Parathyroid adenoma (tissue), 2 donors: ENCODE measurements around the gene RNF26.

Experiments used
- H2AFZ ChIP-seq: fragments of 300-600 bp; sonication (generic); one replicate; pipeline ENCODE4 v1.7.0; 2017; ENCODE audit warnings: antibody characterized with exemption, mild to moderate bottlenecking
- H3K27ac ChIP-seq: fragments of 300-600 bp; sonication (generic); one replicate; pipeline ENCODE4 v1.7.0; 2017
- H3K27me3 ChIP-seq: fragments of 300-600 bp; sonication (generic); one replicate; pipeline ENCODE4 v1.7.0; 2017; ENCODE audit warnings: low read length; ENCODE audit not compliant: control insufficient read depth, insufficient read depth
- H3K36me3 ChIP-seq: fragments of 300-600 bp; sonication (generic); one replicate; pipeline ENCODE4 v1.7.0; 2017; ENCODE audit warnings: low read length; ENCODE audit not compliant: control insufficient read depth, insufficient read depth
- H3K4me1 ChIP-seq: fragments of 300-600 bp; sonication (generic); one replicate; pipeline ENCODE4 v1.7.0; 2017; ENCODE audit warnings: control low read depth
- H3K4me2 ChIP-seq: fragments of 300-600 bp; sonication (generic); one replicate; pipeline ENCODE4 v1.7.0; 2017; ENCODE audit warnings: low read length
- H3K4me3 ChIP-seq: fragments of 300-600 bp; sonication (generic); one replicate; pipeline ENCODE4 v1.7.0; 2017; ENCODE audit warnings: low read depth, low read length
- H3K79me2 ChIP-seq: fragments of 300-600 bp; sonication (generic); one replicate; pipeline ENCODE4 v1.7.0; 2017; ENCODE audit warnings: control low read depth
- H3K9ac ChIP-seq: fragments of 300-600 bp; sonication (generic); one replicate; pipeline ENCODE4 v1.7.0; 2017; ENCODE audit warnings: mild to moderate bottlenecking
- H3K9me3 ChIP-seq: fragments of 300-600 bp; sonication (generic); one replicate; pipeline ENCODE4 v1.7.0; 2017; ENCODE audit warnings: low read length; ENCODE audit not compliant: control insufficient read depth
- TF ChIP-seq, protein P1 (sequence below): fragments of 300-600 bp; sonication (generic); IDR thresholded peaks from one replicate; pipeline ENCODE4 v1.7.0; 2017; ENCODE audit warnings: antibody characterized with exemption, mild to moderate bottlenecking
- donor health status: primary hyperparathyroidism.

The RNF26 gene

DNA sequence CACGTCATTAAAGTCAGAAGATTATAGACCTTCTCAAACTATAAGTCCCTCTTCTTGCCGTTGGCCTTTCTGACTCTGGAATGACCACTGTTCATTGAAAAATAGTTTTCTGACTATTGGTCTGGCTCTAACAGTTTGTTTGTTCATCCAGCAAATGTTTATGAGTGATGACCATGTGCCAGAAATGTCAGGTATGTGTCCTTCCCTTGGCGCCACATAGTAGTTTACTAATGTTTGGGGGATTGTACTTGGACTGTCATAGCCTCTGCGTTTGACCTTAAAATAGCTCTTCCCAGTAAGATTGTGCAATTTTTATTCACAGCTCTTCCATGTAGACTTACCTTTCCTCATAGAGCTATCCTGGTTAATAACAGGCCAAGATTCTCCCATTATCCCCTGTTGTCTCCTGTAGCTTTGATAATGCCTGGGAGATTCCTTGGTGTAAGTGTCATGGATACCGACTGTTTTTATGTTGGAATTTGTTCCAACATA, 31.1 kb upstream of the RNF26 start:
- Histone ChIP-seq H3K4me3 (no peak overlapping the region), H3K36me3 (no peaks in the 10 kb centered on the region), H3K27ac (no peak overlapping the region), H3K27me3 (no peaks in the 10 kb centered on the region), H3K9ac (no peak overlapping the region), H2AFZ (no peak overlapping the region), H3K4me2 (no peak overlapping the region), H3K79me2 (no peaks in the 10 kb centered on the region), H3K4me1 (no peaks in the 10 kb centered on the region), H3K9me3 (no peaks in the 10 kb centered on the region)
- TF ChIP-seq, protein P1, sequence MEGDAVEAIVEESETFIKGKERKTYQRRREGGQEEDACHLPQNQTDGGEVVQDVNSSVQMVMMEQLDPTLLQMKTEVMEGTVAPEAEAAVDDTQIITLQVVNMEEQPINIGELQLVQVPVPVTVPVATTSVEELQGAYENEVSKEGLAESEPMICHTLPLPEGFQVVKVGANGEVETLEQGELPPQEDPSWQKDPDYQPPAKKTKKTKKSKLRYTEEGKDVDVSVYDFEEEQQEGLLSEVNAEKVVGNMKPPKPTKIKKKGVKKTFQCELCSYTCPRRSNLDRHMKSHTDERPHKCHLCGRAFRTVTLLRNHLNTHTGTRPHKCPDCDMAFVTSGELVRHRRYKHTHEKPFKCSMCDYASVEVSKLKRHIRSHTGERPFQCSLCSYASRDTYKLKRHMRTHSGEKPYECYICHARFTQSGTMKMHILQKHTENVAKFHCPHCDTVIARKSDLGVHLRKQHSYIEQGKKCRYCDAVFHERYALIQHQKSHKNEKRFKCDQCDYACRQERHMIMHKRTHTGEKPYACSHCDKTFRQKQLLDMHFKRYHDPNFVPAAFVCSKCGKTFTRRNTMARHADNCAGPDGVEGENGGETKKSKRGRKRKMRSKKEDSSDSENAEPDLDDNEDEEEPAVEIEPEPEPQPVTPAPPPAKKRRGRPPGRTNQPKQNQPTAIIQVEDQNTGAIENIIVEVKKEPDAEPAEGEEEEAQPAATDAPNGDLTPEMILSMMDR, result no peak

DNA sequence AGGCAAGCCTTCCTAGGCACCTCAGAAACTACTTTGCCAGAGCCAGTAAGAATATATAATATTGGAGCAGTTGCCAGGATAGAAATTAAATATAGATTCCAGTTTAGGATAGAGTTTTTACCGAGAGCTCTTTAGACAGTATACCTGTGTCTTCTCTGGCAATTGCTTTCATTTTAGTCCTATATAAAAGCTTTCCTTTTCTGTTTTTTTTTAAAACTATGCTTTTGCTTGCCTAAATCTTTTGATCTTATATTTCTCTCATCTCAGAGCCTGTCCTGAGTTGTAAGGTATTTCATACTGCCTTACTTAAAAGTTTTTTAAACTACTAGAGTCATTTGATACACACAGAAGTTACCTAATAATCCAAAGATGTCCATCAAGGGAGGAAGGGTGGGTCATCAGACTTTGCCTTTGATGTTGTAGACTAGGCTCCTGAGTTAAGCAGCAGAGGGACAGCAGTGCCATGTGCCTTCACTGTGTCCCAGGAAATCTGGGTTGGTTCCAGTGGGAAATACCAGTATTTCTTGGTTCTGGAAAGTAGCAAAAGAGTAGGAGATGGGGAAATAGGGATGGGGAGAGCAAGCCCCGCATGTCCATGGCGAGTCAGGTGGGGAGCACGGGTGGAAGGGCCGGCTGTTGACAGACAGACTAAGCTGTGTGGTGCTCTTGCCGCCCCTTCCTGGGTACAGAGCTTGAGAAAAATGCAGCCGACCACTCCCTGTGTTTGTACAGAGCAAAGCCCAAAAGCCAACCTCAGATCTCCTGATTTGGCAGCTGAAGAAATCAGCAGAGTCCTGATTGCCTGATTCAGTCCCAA, 28.6 kb upstream of the RNF26 start:
- no peaks in the 10 kb centered on the region for H3K36me3 ChIP-seq

DNA sequence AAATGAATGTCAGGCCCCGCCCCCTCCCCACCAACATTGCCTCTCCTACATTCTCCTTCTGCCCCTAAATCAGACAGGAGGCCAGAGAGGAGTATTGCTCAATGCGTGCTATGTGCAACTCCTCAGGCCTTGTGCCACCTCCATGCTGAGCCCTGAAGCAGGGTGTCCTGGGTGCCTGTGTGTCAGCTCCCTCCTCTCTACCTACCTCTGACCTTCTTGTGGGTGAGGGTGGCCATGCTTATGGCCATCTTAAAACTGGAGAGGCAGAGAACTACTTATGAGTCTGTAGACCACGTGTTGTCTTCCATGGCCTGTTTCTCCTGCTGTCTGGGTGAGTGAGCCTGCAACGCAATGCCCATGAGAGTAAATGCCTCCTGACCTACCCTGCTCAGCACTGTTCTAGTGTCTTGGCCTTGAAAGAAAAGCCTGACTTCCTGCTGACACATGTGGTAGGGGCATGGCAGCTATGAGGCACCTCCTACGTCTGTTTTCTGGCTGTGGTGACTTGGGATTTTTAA, 27.9 kb upstream of the RNF26 start:
- H3K4me3 ChIP-seq, result no peak overlapping the region
- no peaks in the 10 kb centered on the region for H3K79me2 ChIP-seq
- no peaks in the 10 kb centered on the region for H3K4me1 ChIP-seq
- no peak overlapping the region for H3K9ac ChIP-seq
- H2AFZ ChIP-seq, result no peak overlapping the region
- TF ChIP-seq, protein P1, result no peak
- H3K36me3 ChIP-seq, result no peaks in the 10 kb centered on the region
- H3K27ac ChIP-seq, result no peak overlapping the region
- no peak overlapping the region for H3K4me2 ChIP-seq
- H3K9me3 ChIP-seq, result no peaks in the 10 kb centered on the region
- no peaks in the 10 kb centered on the region for H3K27me3 ChIP-seq

More for the DNA sequence above, 28.6 kb upstream of the RNF26 start:
- no peaks in the 10 kb centered on the region for H3K4me1 ChIP-seq
- no peaks in the 10 kb centered on the region for H3K27me3 ChIP-seq
- TF ChIP-seq, protein P1, result no peak
- no peak overlapping the region for H2AFZ ChIP-seq
- H3K4me2 ChIP-seq, result no peak overlapping the region
- H3K27ac ChIP-seq, result no peak overlapping the region
- no peaks in the 10 kb centered on the region for H3K9me3 ChIP-seq
- H3K9ac ChIP-seq, result no peak overlapping the region
- H3K4me3 ChIP-seq, result no peak overlapping the region
- no peaks in the 10 kb centered on the region for H3K79me2 ChIP-seq

DNA sequence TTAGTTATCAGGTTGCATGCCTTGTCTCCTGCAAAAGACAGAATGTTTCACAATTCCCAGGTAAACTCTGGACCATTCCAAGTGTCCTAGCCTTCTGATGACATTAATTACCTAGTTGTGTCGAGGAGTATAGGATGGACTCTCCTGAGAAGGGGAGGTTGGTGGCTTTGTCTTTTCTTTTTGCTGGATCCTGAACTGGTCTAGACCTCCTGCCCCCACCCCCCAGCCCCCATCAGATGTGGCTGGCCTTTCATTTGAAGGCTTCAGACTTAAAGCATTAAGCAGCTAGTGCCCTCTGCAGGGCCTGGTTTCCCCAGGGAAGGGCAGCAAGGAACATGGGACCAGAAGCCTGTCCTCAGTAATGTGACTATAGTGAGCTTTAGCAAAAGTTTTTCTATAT, 27.1 kb upstream of the RNF26 start:
- H3K4me1 ChIP-seq, result no peaks in the 10 kb centered on the region
- no peaks in the 10 kb centered on the region for H3K36me3 ChIP-seq
- TF ChIP-seq, protein P1, result no peak
- H3K4me2 ChIP-seq, result no peak overlapping the region
- H3K27me3 ChIP-seq, result no peaks in the 10 kb centered on the region
- no peak overlapping the region for H3K9ac ChIP-seq
- H3K9me3 ChIP-seq, result no peaks in the 10 kb centered on the region
- H2AFZ ChIP-seq, result no peak overlapping the region
- H3K4me3 ChIP-seq, result no peak overlapping the region
- no peak overlapping the region for H3K27ac ChIP-seq
- no peaks in the 10 kb centered on the region for H3K79me2 ChIP-seq

DNA sequence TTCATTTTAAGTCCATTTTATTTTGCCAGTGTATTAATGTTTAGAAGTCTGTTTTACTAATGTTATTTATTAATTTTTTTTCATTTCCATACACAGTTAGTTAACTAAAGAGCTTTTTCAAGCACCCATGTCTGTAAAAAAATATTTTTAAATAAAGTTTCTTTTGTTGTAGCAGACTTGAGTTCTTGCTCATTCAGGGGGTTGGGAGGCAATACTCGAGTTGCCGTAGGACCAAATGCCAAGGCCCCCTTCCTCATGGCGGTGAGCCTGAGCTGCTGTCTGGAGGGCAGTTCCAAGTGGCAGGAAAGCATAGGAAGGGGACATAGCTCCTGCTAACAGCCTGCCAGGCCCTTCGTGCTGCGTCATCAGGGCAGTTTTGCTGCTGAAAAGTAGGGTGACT, 26.4 kb upstream of the RNF26 start:
- Histone ChIP-seq H3K9ac (no peak overlapping the region), H3K27me3 (no peaks in the 10 kb centered on the region), H3K27ac (no peak overlapping the region), H2AFZ (no peak overlapping the region), H3K4me1 (no peaks in the 10 kb centered on the region), H3K4me3 (no peak overlapping the region), H3K4me2 (no peak overlapping the region), H3K79me2 (no peaks in the 10 kb centered on the region), H3K9me3 (no peaks in the 10 kb centered on the region), H3K36me3 (no peaks in the 10 kb centered on the region)
- TF ChIP-seq, protein P1, result no peak
